Prostate gland (tissue), 2 donors: ENCODE results near the gene BCOR.

ENCODE experiments used
- CTCF ChIP-seq, 4 experiments: fragments of 200-600 bp in 2 of 4; fragments of 450-650 bp in 2 of 4; sonication (generic) in 2 of 4; IDR thresholded peaks; 1 replicate in 3 of 4; 2 replicates in 1 of 4; pipeline ENCODE4 v1.5.1; 2016 to 2019; ENCODE audit warnings: antibody characterized with exemption in 4 of 4, mild to moderate bottlenecking in 2 of 4, moderate library complexity in 2 of 4
- POLR2A ChIP-seq: fragments of 450-650 bp; IDR thresholded peaks from one replicate; pipeline ENCODE4 v1.6.1; 2016; ENCODE audit warnings: antibody characterized with exemption, mild to moderate bottlenecking
- POLR2AphosphoS5 ChIP-seq: sonication (generic); formaldehyde crosslinking; IDR thresholded peaks from one replicate; pipeline ENCODE4 v1.6.1; 2017; ENCODE audit warnings: antibody characterized with exemption

GRCh38 chrX:40003071-40003427 is 94.7 kb downstream of the BCOR start:
- TF ChIP-seq CTCF (IDR thresholded peaks at IDR 0.05), result no peak
- no peak for TF ChIP-seq POLR2A
- no peak for TF ChIP-seq POLR2AphosphoS5
